ENCODE data around the gene MKKS. TPM values are rescaled to one million over a fixed set of nuclear protein-coding genes. Genes with fewer than 3 reads are reported as not detected.
A peak's percentile ranks its signal among the peaks of the same experiment; 100 is the strongest.
"Not testable (repeated sequence)": the region's sequence is repeated elsewhere in the genome, so short reads cannot be mapped to it uniquely, and the experiment has no call there.

The MKKS gene
- total RNA-seq, 1 experiment from 2014 or later, result 9.6 TPM

GRCh38 chr20:10430704-10431103, 3.3 kb downstream of the MKKS start:
- no peak overlapping the region for H3K4me3 ChIP-seq
- no peaks in the 10 kb centered on the region for H3K9me3 ChIP-seq
- DNase-seq, result no peak
- H3K27me3 ChIP-seq, result no peaks in the 10 kb centered on the region
- peaks cover 3% of the 10 kb centered on the region; the same call in 1 of the 2 replicates for H3K36me3 ChIP-seq

GRCh38 chr20:10430000-10430466, 4.0 kb downstream of the MKKS start:
- Histone ChIP-seq H3K9me3 (no peaks in the 10 kb centered on the region), H3K36me3 (peaks cover 3% of the 10 kb centered on the region; the same call in 1 of the 2 replicates), H3K27me3 (no peaks in the 10 kb centered on the region), H3K4me3 (no peak overlapping the region)
- DNase-seq, result no peak

GRCh38 chr20:10429443-10429981, 4.5 kb downstream of the MKKS start:
- no peak for DNase-seq
- no peaks in the 10 kb centered on the region for H3K9me3 ChIP-seq
- H3K36me3 ChIP-seq, result peaks cover 4% of the 10 kb centered on the region; the same call in 1 of the 2 replicates
- H3K27me3 ChIP-seq, result no peaks in the 10 kb centered on the region
- no peak overlapping the region for H3K4me3 ChIP-seq

GRCh38 chr20:10428008-10428407, 6.0 kb downstream of the MKKS start:
- Histone ChIP-seq H3K9me3 (no peaks in the 10 kb centered on the region), H3K27me3 (no peaks in the 10 kb centered on the region), H3K4me3 (no peak overlapping the region), H3K36me3 (peaks cover 9% of the 10 kb centered on the region; the same call in 1 of the 2 replicates)
- no peak for DNase-seq

GRCh38 chr20:10427060-10427692, 6.8 kb downstream of the MKKS start:
- H3K36me3 ChIP-seq, result peaks cover 9% of the 10 kb centered on the region; the same call in 1 of the 2 replicates
- H3K27me3 ChIP-seq, result no peaks in the 10 kb centered on the region
- no peaks in the 10 kb centered on the region for H3K9me3 ChIP-seq
- peak; percentile 31 for DNase-seq
- H3K4me3 ChIP-seq, result no peak overlapping the region

GRCh38 chr20:10423735-10424134, 10.3 kb downstream of the MKKS start:
- H3K9me3 ChIP-seq, result no peaks in the 10 kb centered on the region
- DNase-seq, result no peak
- no peaks in the 10 kb centered on the region for H3K27me3 ChIP-seq
- no peak overlapping the region for H3K4me3 ChIP-seq
- peaks cover 20% of the 10 kb centered on the region for H3K36me3 ChIP-seq

GRCh38 chr20:10419550-10420133, 14.4 kb downstream of the MKKS start:
- no peak for DNase-seq
- Histone ChIP-seq H3K4me3 (no peak overlapping the region), H3K27me3 (no peaks in the 10 kb centered on the region), H3K9me3 (no peaks in the 10 kb centered on the region), H3K36me3 (peaks cover 41% of the 10 kb centered on the region)

GRCh38 chr20:10417218-10417617, 16.8 kb downstream of the MKKS start:
- H3K9me3 ChIP-seq, DNase-seq, H3K27me3 ChIP-seq, H3K4me3 ChIP-seq: not testable (repeated sequence)
- peaks cover 44% of the 10 kb centered on the region for H3K36me3 ChIP-seq

- peaks cover 46% of the 10 kb centered on the region for H3K36me3 ChIP-seq
- no peak overlapping the region for H3K4me3 ChIP-seq
- no peaks in the 10 kb centered on the region for H3K27me3 ChIP-seq
- H3K9me3 ChIP-seq, result no peaks in the 10 kb centered on the region
- no peak for DNase-seq
Measured at GRCh38 chr20:10415013-10415650, 18.9 kb downstream of the MKKS start.

- DNase-seq, result no peak
- Histone ChIP-seq H3K9me3 (no peaks in the 10 kb centered on the region), H3K4me3 (no peak overlapping the region), H3K27me3 (no peaks in the 10 kb centered on the region), H3K36me3 (peaks cover 31% of the 10 kb centered on the region)
Measured at GRCh38 chr20:10412591-10413408, 21.2 kb downstream of the MKKS start.

GRCh38 chr20:10411673-10412072, 22.3 kb downstream of the MKKS start:
- H3K36me3 ChIP-seq, result peaks cover 35% of the 10 kb centered on the region
- DNase-seq, result no peak
- no peaks in the 10 kb centered on the region for H3K9me3 ChIP-seq
- no peak overlapping the region for H3K4me3 ChIP-seq
- H3K27me3 ChIP-seq, result no peaks in the 10 kb centered on the region

- no peak overlapping the region for H3K4me3 ChIP-seq
- peaks cover 30% of the 10 kb centered on the region for H3K36me3 ChIP-seq
- H3K27me3 ChIP-seq, result no peaks in the 10 kb centered on the region
- H3K9me3 ChIP-seq, result no peaks in the 10 kb centered on the region
- DNase-seq, result no peak
Measured at GRCh38 chr20:10408108-10408813, 25.8 kb downstream of the MKKS start.

- Histone ChIP-seq H3K36me3 (peaks cover 16% of the 10 kb centered on the region), H3K9me3 (no peaks in the 10 kb centered on the region), H3K4me3 (no peak overlapping the region), H3K27me3 (no peaks in the 10 kb centered on the region)
- DNase-seq, result no peak
Measured at GRCh38 chr20:10404959-10405530, 29.0 kb downstream of the MKKS start.

- no peak overlapping the region for H3K4me3 ChIP-seq
- H3K36me3 ChIP-seq, result peaks cover 16% of the 10 kb centered on the region
- no peaks in the 10 kb centered on the region for H3K9me3 ChIP-seq
- no peaks in the 10 kb centered on the region for H3K27me3 ChIP-seq
- DNase-seq, result no peak
Measured at GRCh38 chr20:10404023-10404628, 29.9 kb downstream of the MKKS start.

GRCh38 chr20:10402938-10403608, 30.9 kb downstream of the MKKS start:
- no peak for DNase-seq
- H3K4me3 ChIP-seq, result no peak overlapping the region
- H3K36me3 ChIP-seq, result peaks cover 16% of the 10 kb centered on the region

More at GRCh38 chr20:10402938-10403608, 30.9 kb downstream of the MKKS start:
- Histone ChIP-seq H3K27me3 (no peaks in the 10 kb centered on the region), H3K9me3 (no peaks in the 10 kb centered on the region)
